Left ventricle myocardium inferior (tissue), 1 donor: ENCODE data around the gene IDH1. TPM values are rescaled to one million over a fixed set of nuclear protein-coding genes. Genes with fewer than 3 reads are reported as not detected.
"Not testable (repeated sequence)": the region's sequence is repeated elsewhere in the genome, so short reads cannot be mapped to it uniquely, and the experiment has no call there.

Source experiments
- DNase-seq: peaks from one replicate; pipeline ENCODE4 v3.0.0-alpha.2; 2020
- H3K27ac ChIP-seq: fragments of 200-600 bp; replicated peaks from 2 replicates; pipeline ENCODE4 v1.8.0; 2021
- H3K27me3 ChIP-seq: fragments of 200-600 bp; 2 replicates; pipeline ENCODE4 v1.8.0; 2021; ENCODE audit warnings: low read depth
- H3K36me3 ChIP-seq: fragments of 200-600 bp; 2 replicates; pipeline ENCODE4 v1.8.0; 2021
- H3K4me1 ChIP-seq: fragments of 200-600 bp; 2 replicates; pipeline ENCODE4 v1.8.0; 2021
- H3K4me3 ChIP-seq: fragments of 200-600 bp; 2 replicates; pipeline ENCODE4 v1.8.0; 2021; ENCODE audit warnings: mild to moderate bottlenecking, moderate library complexity
- H3K9me3 ChIP-seq: fragments of 200-600 bp; replicated peaks from 2 replicates; pipeline ENCODE4 v1.8.0; 2021
- intact Hi-C: fragments of 100-400 bp; cut with micrococcal nuclease; formaldehyde crosslinking; loops from one replicate; pipeline ENCODE4 v1.11.0; 2022
- total RNA-seq: library from RNA; stranded (reverse); fragmentation: NEBNext Ultra II Directional; extraction: Animal tissue kit (Norgen Biotek cat#: 25700); gene quantifications from one replicate; pipeline ENCODE4 v1.2.1, GENCODE V29; 2021
- TF ChIP-seq, protein P1 (sequence below): fragments of 200-600 bp; IDR thresholded peaks from 2 replicates; pipeline ENCODE4 v1.8.0; 2021; ENCODE audit warnings: antibody characterized with exemption, mild to moderate bottlenecking, borderline replicate concordance
- donor health status: DM: no; HTN: yes; CAD: no; lungs with severe emphysema.

IDH1 gene
- total RNA-seq, 1 donor from 2014 or later: 38.4 TPM

DNA sequence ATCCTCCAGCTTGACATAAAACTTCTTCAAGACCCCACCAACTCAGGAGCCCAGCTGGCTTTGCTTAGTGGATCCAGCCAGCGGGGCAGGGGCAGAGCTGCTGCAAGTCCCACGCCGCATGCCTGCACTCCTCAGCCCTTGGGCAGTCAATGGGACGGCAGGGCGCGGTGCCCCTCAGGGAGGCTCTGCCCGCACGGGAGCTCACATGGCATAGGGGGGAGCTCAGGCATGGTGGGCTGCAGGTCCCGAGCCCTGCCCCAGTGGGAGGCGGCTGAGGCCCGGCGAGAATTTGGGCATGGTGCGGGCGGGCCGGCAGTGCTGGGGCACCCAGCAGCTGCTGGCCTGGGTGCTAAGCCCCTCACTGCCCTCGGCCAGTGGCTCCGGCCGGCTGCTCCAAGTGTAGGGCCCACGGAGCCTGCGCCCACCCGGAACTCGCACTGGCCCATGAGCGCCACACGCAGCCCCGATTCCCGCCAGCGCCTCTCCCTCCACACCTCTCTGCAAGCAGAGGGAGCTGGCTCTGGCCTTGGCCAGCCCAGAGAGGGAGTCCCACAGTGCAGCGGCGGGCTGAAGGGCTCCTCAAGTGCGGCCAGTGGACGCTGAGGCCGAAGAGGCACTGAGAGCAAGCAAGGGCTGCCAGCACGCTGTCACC is 27.2 kb downstream of the IDH1 start:
- no peak for DNase-seq
- Histone ChIP-seq H3K27me3 (no peaks in the 10 kb centered on the region), H3K4me3 (no peak overlapping the region), H3K9me3 (peaks cover 9% of the 10 kb centered on the region), H3K27ac (no peak overlapping the region), H3K36me3 (no peaks in the 10 kb centered on the region), H3K4me1 (no peaks in the 10 kb centered on the region)
- TF ChIP-seq, protein P1, sequence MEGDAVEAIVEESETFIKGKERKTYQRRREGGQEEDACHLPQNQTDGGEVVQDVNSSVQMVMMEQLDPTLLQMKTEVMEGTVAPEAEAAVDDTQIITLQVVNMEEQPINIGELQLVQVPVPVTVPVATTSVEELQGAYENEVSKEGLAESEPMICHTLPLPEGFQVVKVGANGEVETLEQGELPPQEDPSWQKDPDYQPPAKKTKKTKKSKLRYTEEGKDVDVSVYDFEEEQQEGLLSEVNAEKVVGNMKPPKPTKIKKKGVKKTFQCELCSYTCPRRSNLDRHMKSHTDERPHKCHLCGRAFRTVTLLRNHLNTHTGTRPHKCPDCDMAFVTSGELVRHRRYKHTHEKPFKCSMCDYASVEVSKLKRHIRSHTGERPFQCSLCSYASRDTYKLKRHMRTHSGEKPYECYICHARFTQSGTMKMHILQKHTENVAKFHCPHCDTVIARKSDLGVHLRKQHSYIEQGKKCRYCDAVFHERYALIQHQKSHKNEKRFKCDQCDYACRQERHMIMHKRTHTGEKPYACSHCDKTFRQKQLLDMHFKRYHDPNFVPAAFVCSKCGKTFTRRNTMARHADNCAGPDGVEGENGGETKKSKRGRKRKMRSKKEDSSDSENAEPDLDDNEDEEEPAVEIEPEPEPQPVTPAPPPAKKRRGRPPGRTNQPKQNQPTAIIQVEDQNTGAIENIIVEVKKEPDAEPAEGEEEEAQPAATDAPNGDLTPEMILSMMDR: no peak
- intact Hi-C loops: no loop called here

DNA sequence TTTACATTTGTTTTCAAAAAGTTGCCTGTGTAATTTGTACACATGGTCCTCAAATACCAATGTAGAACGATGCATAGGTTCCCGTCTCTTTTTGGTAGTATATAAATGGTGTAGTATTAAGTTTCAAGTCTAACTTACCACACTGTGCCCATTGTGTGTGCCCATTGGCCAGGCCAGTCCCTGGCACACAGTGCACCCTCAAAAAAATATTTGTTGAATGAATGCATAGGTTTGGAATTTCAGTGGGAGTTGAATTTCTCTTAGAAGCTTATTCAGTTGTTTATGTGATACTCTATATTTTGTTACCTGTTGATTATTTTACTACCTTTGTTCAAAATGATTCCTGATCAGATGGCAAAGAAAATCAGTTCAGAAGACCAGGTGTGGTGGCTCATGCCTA is 30.1 kb downstream of the IDH1 start:
- TF ChIP-seq, protein P1: no peak
- DNase-seq: no peak
- H3K9me3 ChIP-seq: no peaks in the 10 kb centered on the region
- H3K4me1 ChIP-seq: no peaks in the 10 kb centered on the region
- H3K36me3 ChIP-seq: no peaks in the 10 kb centered on the region
- no peaks in the 10 kb centered on the region for H3K27me3 ChIP-seq
- intact Hi-C loops: no loop called here
- no peak overlapping the region for H3K4me3 ChIP-seq
- H3K27ac ChIP-seq: no peak overlapping the region

DNA sequence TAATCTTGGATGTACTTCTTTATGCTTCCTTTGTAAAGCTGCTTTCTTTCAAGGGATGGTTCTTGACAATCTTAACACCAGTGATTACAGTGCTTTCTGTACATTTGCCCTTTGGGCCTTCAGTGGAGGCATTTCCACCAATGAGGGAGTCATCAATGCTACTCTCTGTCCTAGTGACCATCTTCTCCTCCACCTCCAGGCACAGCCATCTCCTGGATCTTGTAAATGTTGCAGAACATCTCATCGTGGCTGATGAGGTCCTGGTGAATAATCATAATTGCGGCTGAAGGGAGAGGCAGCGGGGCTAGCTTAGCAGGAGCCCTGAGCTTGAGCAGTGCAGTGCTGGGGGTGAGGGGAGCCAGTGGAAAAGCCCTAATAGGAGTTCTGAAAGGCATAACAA is 32.5 kb downstream of the IDH1 start:
- no peak for DNase-seq
- Histone ChIP-seq H3K27me3 (no peaks in the 10 kb centered on the region), H3K36me3 (no peaks in the 10 kb centered on the region), H3K27ac (no peak overlapping the region), H3K4me3 (no peak overlapping the region), H3K4me1 (no peaks in the 10 kb centered on the region), H3K9me3 (no peaks in the 10 kb centered on the region)
- intact Hi-C loops: no loop called here
- TF ChIP-seq, protein P1: no peak

DNA sequence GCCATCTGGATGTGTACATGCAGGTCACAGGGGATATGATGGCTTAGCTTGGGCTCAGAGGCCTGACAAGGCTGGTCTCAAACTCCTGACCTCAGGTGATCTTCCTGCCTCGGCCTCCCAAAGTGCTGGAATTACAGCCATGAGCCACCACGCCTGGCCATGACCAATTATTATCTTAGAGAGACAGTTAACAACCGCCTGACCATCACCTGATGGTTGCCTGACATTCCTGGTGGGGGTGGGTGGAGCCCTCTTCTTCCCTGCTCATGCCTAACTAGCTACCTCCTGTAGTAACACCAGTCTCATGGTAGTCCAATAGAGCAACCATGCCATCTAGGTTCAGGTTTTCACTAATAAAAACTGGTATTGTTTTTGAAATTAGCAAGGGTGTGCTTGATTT is 33.0 kb downstream of the IDH1 start:
- H3K4me3 ChIP-seq, DNase-seq, H3K4me1 ChIP-seq, H3K27me3 ChIP-seq, H3K9me3 ChIP-seq, H3K27ac ChIP-seq, H3K36me3 ChIP-seq, intact Hi-C loops: not testable (repeated sequence)

DNA sequence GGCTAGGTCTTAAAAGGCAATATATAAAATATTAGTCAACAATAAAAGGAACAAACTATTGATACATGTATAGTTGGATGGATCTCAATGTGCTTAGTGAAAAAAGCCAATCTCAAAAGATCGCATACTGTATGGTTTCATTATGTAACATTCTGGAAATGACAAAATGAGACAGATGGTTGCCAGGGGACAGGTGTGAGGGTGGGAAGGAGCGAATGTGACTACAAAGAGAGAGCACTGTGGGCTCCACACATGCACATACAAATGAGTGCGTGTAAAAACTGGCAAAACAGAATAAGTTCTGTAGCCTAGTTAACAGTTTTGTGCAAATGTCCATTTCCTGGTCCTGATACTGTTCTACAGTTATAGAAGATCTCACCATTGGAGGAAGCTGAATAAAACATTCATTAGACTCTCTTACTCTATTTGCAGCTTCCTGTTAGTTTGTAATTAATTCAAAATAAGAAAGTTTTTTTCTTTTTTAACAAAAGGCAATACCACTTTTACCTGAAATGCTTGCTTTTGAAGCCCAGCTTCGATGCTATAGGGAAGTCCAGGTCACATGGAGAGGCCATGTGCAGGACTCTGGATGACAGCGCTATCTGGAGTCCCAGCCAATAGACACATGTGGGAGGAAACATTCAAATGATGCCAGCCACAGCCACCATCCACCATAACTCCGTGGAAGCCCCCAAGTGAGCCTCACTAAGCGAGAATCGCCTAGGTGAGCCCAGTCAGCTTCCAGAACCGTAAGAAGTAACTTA is 44.0 kb downstream of the IDH1 start:
- Histone ChIP-seq H3K4me3 (no peak overlapping the region), H3K27me3 (peaks cover 2% of the 10 kb centered on the region), H3K9me3 (no peaks in the 10 kb centered on the region), H3K27ac (no peak overlapping the region), H3K36me3 (no peaks in the 10 kb centered on the region), H3K4me1 (no peaks in the 10 kb centered on the region)
- TF ChIP-seq, protein P1: no peak
- intact Hi-C loops: no loop called here
- DNase-seq: no peak
